IMR-90 (cell line): ENCODE measurements around the gene ZNF598. TPM values are rescaled to one million over a fixed set of nuclear protein-coding genes. Genes with fewer than 3 reads are reported as not detected.

Source experiments
- ATAC-seq: fragments of 200-7000 bp; cut with Tn5 transposase; 2 replicates; pipeline ENCODE4 v1.9.1; 2020; ENCODE audit warnings: low read depth, mild to moderate bottlenecking, moderate library complexity
- BruUV-seq: library from RNA; stranded (reverse); fragments of 400-500 nt; replicated peaks from 2 replicates; lab custom pipeline; 2021; lab: Mats Ljungman, UMichigan
- CTCF ChIA-PET: fragments of 300-600 bp; formaldehyde crosslinking; extraction: SDS; loops from one replicate; lab custom pipeline; 2021; ENCODE audit warnings: antibody characterized with exemption; lab: Yijun Ruan, JAX
- POLR2A ChIA-PET: fragments of 300-600 bp; sonication (Branson Sonifier 250); formaldehyde crosslinking; loops from one replicate; lab custom pipeline; 2022; ENCODE audit warnings: antibody characterized with exemption; ENCODE audit not compliant: unreplicated experiment; lab: Charles Lee
- DNase-seq: peaks from one replicate; pipeline ENCODE4 v3.0.0; 2013
- H2AFZ ChIP-seq: replicated peaks from 2 replicates; pipeline ENCODE3; 2013; ENCODE audit warnings: low read length, mild to moderate bottlenecking; ENCODE audit not compliant: poor library complexity
- H2AK5ac ChIP-seq: 2 replicates; pipeline ENCODE4 v1.6.1; 2013; ENCODE audit warnings: low read depth, low read length, inconsistent platforms
- H2AK9ac ChIP-seq: replicated peaks from 2 replicates; pipeline ENCODE3; 2013; ENCODE audit warnings: mild to moderate bottlenecking, low read depth, low read length, moderate library complexity; ENCODE audit not compliant: poor library complexity
- H2BK120ac ChIP-seq: 2 replicates; pipeline ENCODE4 v1.6.1; 2013; ENCODE audit warnings: low read depth, low read length, inconsistent platforms
- H2BK15ac ChIP-seq: 3 replicates; pipeline ENCODE4 v1.6.1; 2013; ENCODE audit warnings: low read depth, low read length, inconsistent platforms
- H2BK20ac ChIP-seq: 2 replicates; pipeline ENCODE4 v1.6.1; 2013; ENCODE audit warnings: low read depth, mild to moderate bottlenecking, inconsistent platforms, low read length, moderate library complexity
- H2BK5ac ChIP-seq: 2 replicates; pipeline ENCODE4 v1.6.1; 2013; ENCODE audit warnings: mild to moderate bottlenecking, low read depth, low read length, inconsistent platforms; ENCODE audit not compliant: poor library complexity, severe bottlenecking
- H3K14ac ChIP-seq: replicated peaks from 2 replicates; pipeline ENCODE4 v1.6.1; 2013; ENCODE audit warnings: low read depth, low read length, inconsistent platforms
- H3K18ac ChIP-seq: 2 replicates; pipeline ENCODE4 v1.6.1; 2013; ENCODE audit warnings: low read depth, low read length, control low read depth
- H3K23ac ChIP-seq: 2 replicates; pipeline ENCODE4 v1.6.1; 2013; ENCODE audit warnings: low read depth, low read length, inconsistent platforms
- H3K27ac ChIP-seq: 2 replicates; pipeline ENCODE4 v1.5.1; 2013; ENCODE audit warnings: mild to moderate bottlenecking, control low read depth, low read length; ENCODE audit not compliant: insufficient read depth
- H3K27me3 ChIP-seq: 2 replicates; pipeline ENCODE4 v1.6.1; 2013; ENCODE audit warnings: low read length; ENCODE audit not compliant: control insufficient read depth, insufficient read depth
- H3K36me3 ChIP-seq: 2 replicates; pipeline ENCODE4 v1.6.1; 2013; ENCODE audit warnings: low read length, mixed read lengths; ENCODE audit not compliant: control insufficient read depth, insufficient read depth
- H3K4ac ChIP-seq: 2 replicates; pipeline ENCODE4 v1.6.1; 2013; ENCODE audit warnings: low read depth, low read length, inconsistent platforms
- H3K4me1 ChIP-seq: 2 replicates; pipeline ENCODE4 v1.6.1; 2013; ENCODE audit warnings: low read length, mixed read lengths; ENCODE audit not compliant: control insufficient read depth, insufficient read depth
- H3K4me2 ChIP-seq: 2 replicates; pipeline ENCODE4 v1.6.1; 2013; ENCODE audit warnings: low read depth, mild to moderate bottlenecking, control low read depth, low read length, moderate library complexity
- H3K4me3 ChIP-seq: 2 replicates; pipeline ENCODE4 v1.5.1; 2013; ENCODE audit warnings: low read depth, mild to moderate bottlenecking, control low read depth, low read length, moderate library complexity; ENCODE audit not compliant: insufficient read depth
- H3K56ac ChIP-seq: 2 replicates; pipeline ENCODE4 v1.6.1; 2013; ENCODE audit warnings: low read length, inconsistent platforms; ENCODE audit not compliant: insufficient read depth; ENCODE audit errors: extremely low read depth
- H3K79me1 ChIP-seq, 2 experiments: 2 replicates each; pipeline ENCODE4 v1.6.1; 2013; ENCODE audit warnings: low read length in 2 of 2, inconsistent platforms in 1 of 2, low read depth in 1 of 2
- H3K9ac ChIP-seq: 2 replicates; pipeline ENCODE4 v1.6.1; 2013; ENCODE audit warnings: low read depth, low read length, control low read depth
- H3K9me1 ChIP-seq: 2 replicates; pipeline ENCODE4 v1.6.1; 2013; ENCODE audit warnings: low read length, inconsistent platforms; ENCODE audit not compliant: insufficient read depth
- H3K9me3 ChIP-seq: 2 replicates; pipeline ENCODE4 v1.6.1; 2013; ENCODE audit warnings: low read length; ENCODE audit not compliant: control insufficient read depth, insufficient read depth
- H4K20me1 ChIP-seq: 2 replicates; pipeline ENCODE4 v1.6.1; 2013; ENCODE audit warnings: low read length, inconsistent platforms; ENCODE audit not compliant: insufficient read depth
- H4K5ac ChIP-seq: 2 replicates; pipeline ENCODE4 v1.6.1; 2013; ENCODE audit warnings: mild to moderate bottlenecking, low read depth, low read length, control low read depth
- H4K8ac ChIP-seq, 2 experiments: 2 replicates each; pipeline ENCODE4 v1.6.1; 2013; ENCODE audit warnings: low read depth in 2 of 2, low read length in 2 of 2, control low read depth in 1 of 2, inconsistent platforms in 1 of 2
- H4K91ac ChIP-seq: 2 replicates; pipeline ENCODE4 v1.6.1; 2013; ENCODE audit warnings: low read depth, low read length, inconsistent platforms; ENCODE audit not compliant: insufficient read depth
- CHD1 ChIP-seq: IDR thresholded peaks from 2 replicates; pipeline ENCODE4 v1.6.1; 2012; ENCODE audit warnings: low read depth, low read length, improper control_type of control experiment
- MXI1 ChIP-seq: IDR thresholded peaks from 2 replicates; pipeline ENCODE4 v1.6.1; 2012; ENCODE audit warnings: low read depth, mild to moderate bottlenecking, low read length, moderate library complexity, borderline replicate concordance
- POLR2A ChIP-seq: IDR thresholded peaks from 2 replicates; pipeline ENCODE4 v1.6.1; 2012; ENCODE audit warnings: mild to moderate bottlenecking, low read depth, low read length
- SMC3 ChIP-seq: fragments of 150-350 bp; IDR thresholded peaks from 2 replicates; pipeline ENCODE4 v1.6.1; 2016; ENCODE audit warnings: low read depth, mild to moderate bottlenecking, antibody characterized with exemption, low read length, moderate library complexity
- WGBS, 2 experiments: methylation state at CpG; one replicate each; pipeline versions ENCODE4 v1.1.5 to v1.1.7; 2013; ENCODE audit warnings: missing lambda C conversion rate in 2 of 2; ENCODE audit not compliant: insufficient read length in 1 of 2; ENCODE audit errors: extremely low coverage in 2 of 2; 5-methylcytosine and 5-hydroxymethylcytosine counted together
- dilution Hi-C: fragments of 300-500 bp; cut with HindIII; formaldehyde crosslinking; loops from one replicate; pipeline ENCODE4 v1.14.3; 2018; ENCODE audit warnings: low sequenced_read_pairs; ENCODE audit not compliant: unreplicated experiment
- in situ Hi-C: fragments of 300-500 bp; cut with MboI; formaldehyde crosslinking; loops from 3 replicates; pipeline ENCODE4 v1.14.3; 2019; ENCODE audit warnings: low sequenced_read_pairs, inconsistent platforms, mixed read lengths
- intact Hi-C: fragments of 100-400 bp; cut with micrococcal nuclease; formaldehyde crosslinking; loops from 2 replicates; pipeline ENCODE4 v1.10.0; 2022
- polyA plus RNA-seq, 3 experiments: library from polyadenylated mRNA; depleted of rRNA; stranded (reverse); fragments of >200 nt; gene quantifications; 2 replicates each; pipeline ENCODE4 v1.2.3, GENCODE V29; 2012; ENCODE audit warnings: low replicate concordance in 1 of 3
- total RNA-seq: library from RNA; depleted of rRNA; stranded (reverse); fragments of >200 nt; gene quantifications from 2 replicates; pipeline ENCODE4 v1.2.3, GENCODE V29; 2012
- TF ChIP-seq, protein P1 (sequence below): fragments of 150-350 bp; IDR thresholded peaks from 2 replicates; pipeline ENCODE4 v1.6.1; 2017; ENCODE audit warnings: mild to moderate bottlenecking, antibody characterized with exemption, low read length, low read depth
- TF ChIP-seq, protein P2 (sequence below): conservative IDR thresholded peaks from 2 replicates; pipeline ENCODE4 v1.5.1; 2012; ENCODE audit warnings: mild to moderate bottlenecking, low read depth, low read length, improper control_type of control experiment

The ZNF598 gene
- total and polyA plus RNA-seq, 2 of the 4 experiments (the other 2 are of a cell fraction): 3.4 to 36.4 TPM

DNA sequence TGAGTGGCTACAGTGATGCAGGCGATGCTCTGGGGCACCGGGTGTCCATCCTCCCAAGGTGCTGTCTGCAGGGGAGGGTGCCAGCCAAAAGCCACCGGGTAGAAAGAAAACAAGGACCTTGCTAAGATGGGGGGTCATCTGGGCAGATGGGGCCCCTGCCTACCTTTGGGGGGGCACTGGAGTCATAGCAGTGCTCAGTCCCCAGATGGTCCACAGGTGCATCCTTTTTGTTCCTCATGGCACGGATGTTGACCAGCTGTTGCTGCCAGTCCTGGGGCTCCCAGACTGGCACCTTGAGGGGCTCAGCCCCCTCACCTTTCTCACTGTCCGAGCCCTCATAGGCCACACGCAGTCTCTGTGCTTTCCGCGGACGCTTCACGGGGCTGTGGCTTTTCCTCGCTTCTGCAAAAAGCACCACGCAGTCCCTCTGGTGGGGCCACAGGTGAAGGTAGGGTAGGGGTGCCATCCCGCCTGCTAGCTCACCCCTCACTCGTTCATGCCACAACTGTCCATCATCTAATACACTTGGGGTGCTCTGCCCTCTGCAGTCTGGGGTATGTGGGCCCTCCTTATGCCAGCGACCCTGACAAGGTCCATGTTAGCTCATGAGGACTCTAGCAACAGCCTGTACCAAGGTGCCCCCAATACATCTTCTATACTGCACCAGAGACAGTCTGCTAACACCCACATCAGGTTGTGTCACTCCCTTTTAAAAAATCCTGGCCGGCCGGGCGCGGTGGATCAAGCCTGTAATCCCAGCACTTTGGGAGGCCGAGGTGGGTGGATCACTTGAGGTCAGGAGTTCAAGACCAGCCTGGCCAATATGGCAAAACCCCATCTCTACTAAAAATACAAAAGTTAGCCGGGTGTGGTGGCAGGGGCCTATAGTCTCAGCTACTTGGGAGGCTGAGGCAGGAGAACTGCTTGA is 36.6 kb upstream of the ZNF598 start:
- Histone ChIP-seq H2BK120ac (peak overlapping the region; percentile 47; the same call in 1 of the 2 replicates), H3K9ac (no peak overlapping the region), H2AK9ac (peak overlapping the region; percentile 23), H3K9me3 (no peaks in the 10 kb centered on the region), H3K14ac (no peak overlapping the region; the same call in none of the 2 replicates), H3K27ac (peak overlapping the region; percentile 33), H3K9me1 (peaks cover 10% of the 10 kb centered on the region), H3K36me3 (peaks cover 11% of the 10 kb centered on the region; the same call in 1 of the 2 replicates), H3K4me3 (no peak overlapping the region), H2BK5ac (peak overlapping the region; percentile 60), H3K4me2 (no peak overlapping the region), H4K8ac (peak overlapping the region in 1 of 2 experiments; percentile 42; a peak in 3 of 4 replicates), H3K27me3 (no peaks in the 10 kb centered on the region), H2BK20ac (no peak overlapping the region), H4K20me1 (no peaks in the 10 kb centered on the region; the same call in none of the 2 replicates), H3K4me1 (peaks cover 13% of the 10 kb centered on the region), H3K23ac (peak overlapping the region; percentile 45; the same call in 1 of the 2 replicates), H4K5ac (no peak overlapping the region; the same call in 1 of the 2 replicates), H2AFZ (no peak overlapping the region), H3K18ac (no peak overlapping the region), H3K56ac (no peak overlapping the region), H3K79me1 (peaks cover 21 to 46% of the 10 kb centered on the region in 2 experiments), H3K4ac (peak overlapping the region; percentile 80), H2BK15ac (no peak overlapping the region; the same call in 2 of the 3 replicates), H4K91ac (peak overlapping the region; percentile 63), H2AK5ac (peak overlapping the region; percentile 92)
- TF ChIP-seq, protein P1, sequence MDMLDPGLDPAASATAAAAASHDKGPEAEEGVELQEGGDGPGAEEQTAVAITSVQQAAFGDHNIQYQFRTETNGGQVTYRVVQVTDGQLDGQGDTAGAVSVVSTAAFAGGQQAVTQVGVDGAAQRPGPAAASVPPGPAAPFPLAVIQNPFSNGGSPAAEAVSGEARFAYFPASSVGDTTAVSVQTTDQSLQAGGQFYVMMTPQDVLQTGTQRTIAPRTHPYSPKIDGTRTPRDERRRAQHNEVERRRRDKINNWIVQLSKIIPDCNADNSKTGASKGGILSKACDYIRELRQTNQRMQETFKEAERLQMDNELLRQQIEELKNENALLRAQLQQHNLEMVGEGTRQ: no peak
- TF ChIP-seq MXI1 (no peak), POLR2A (no peak), CHD1 (no peak), SMC3 (no peak)
- TF ChIP-seq, protein P2, sequence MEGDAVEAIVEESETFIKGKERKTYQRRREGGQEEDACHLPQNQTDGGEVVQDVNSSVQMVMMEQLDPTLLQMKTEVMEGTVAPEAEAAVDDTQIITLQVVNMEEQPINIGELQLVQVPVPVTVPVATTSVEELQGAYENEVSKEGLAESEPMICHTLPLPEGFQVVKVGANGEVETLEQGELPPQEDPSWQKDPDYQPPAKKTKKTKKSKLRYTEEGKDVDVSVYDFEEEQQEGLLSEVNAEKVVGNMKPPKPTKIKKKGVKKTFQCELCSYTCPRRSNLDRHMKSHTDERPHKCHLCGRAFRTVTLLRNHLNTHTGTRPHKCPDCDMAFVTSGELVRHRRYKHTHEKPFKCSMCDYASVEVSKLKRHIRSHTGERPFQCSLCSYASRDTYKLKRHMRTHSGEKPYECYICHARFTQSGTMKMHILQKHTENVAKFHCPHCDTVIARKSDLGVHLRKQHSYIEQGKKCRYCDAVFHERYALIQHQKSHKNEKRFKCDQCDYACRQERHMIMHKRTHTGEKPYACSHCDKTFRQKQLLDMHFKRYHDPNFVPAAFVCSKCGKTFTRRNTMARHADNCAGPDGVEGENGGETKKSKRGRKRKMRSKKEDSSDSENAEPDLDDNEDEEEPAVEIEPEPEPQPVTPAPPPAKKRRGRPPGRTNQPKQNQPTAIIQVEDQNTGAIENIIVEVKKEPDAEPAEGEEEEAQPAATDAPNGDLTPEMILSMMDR: no peak
- DNase-seq: no peak
- no peak for ATAC-seq
- BruUV-seq: no TSS peak
- in situ Hi-C loops: no loop called here
- intact Hi-C loops: no loop called here
- POLR2A ChIA-PET: no interaction called here
- WGBS, 2 experiments: 93% methylated on average over 3 of the region's 21 CpGs; no CpG with 5 or more reads in 1 of the 2 experiments
- dilution Hi-C loops: no loop called here
- CTCF ChIA-PET: no interaction called here
